Measurements from ENCODE around the gene CEP128. TPM values are rescaled to one million over a fixed set of nuclear protein-coding genes. Genes with fewer than 3 reads are reported as not detected.

The CEP128 gene
- total RNA-seq, 4 donors from 2014 or later: 3.8 to 12.0 (median 6.0) TPM

DNA sequence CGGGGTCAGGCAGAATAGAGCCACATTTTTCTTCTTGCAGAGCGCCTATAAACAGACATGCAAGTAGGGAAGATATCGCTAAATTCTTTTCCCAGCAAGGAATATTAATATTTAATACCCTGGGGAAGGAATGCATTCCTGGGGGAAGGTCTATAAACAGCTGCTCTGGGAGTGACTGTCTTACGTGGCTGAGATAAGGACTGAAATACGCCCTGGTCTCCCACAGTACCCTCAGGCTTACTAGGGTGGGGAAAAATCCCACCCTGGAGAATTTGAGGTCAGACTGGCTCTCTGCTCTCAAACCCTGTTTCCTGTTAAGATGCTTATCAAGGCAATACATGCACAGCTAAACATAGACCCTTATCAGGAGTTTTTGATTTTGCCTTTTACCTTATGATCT lies 262.3 kb downstream of the CEP128 start:
- H3K36me3 ChIP-seq: no peaks in the 10 kb centered on the region
- TF ChIP-seq, protein P1, sequence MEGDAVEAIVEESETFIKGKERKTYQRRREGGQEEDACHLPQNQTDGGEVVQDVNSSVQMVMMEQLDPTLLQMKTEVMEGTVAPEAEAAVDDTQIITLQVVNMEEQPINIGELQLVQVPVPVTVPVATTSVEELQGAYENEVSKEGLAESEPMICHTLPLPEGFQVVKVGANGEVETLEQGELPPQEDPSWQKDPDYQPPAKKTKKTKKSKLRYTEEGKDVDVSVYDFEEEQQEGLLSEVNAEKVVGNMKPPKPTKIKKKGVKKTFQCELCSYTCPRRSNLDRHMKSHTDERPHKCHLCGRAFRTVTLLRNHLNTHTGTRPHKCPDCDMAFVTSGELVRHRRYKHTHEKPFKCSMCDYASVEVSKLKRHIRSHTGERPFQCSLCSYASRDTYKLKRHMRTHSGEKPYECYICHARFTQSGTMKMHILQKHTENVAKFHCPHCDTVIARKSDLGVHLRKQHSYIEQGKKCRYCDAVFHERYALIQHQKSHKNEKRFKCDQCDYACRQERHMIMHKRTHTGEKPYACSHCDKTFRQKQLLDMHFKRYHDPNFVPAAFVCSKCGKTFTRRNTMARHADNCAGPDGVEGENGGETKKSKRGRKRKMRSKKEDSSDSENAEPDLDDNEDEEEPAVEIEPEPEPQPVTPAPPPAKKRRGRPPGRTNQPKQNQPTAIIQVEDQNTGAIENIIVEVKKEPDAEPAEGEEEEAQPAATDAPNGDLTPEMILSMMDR (IDR thresholded peaks at IDR 0.05): no peak
- no peak for TF ChIP-seq POLR2A (IDR thresholded peaks at IDR 0.05)
- TF ChIP-seq POLR2AphosphoS5 (IDR thresholded peaks at IDR 0.05): no peak
- no peak for TF ChIP-seq EP300 (IDR thresholded peaks at IDR 0.05)
- 98 to 100% methylated on average over 3 to 5 of the region's 5 CpGs for WGBS, 2 donors (ENCODE audit: low coverage in 1 of 2)
- no peak overlapping the region for H3K27ac ChIP-seq
- no peak overlapping the region for H3K4me3 ChIP-seq
- H3K4me1 ChIP-seq: no peaks in the 10 kb centered on the region
- H3K27me3 ChIP-seq: no peaks in the 10 kb centered on the region
- H3K9me3 ChIP-seq: peaks cover 0 to 34% (median 0%) of the 10 kb centered on the region in 3 donors
- no peak for ATAC-seq

DNA sequence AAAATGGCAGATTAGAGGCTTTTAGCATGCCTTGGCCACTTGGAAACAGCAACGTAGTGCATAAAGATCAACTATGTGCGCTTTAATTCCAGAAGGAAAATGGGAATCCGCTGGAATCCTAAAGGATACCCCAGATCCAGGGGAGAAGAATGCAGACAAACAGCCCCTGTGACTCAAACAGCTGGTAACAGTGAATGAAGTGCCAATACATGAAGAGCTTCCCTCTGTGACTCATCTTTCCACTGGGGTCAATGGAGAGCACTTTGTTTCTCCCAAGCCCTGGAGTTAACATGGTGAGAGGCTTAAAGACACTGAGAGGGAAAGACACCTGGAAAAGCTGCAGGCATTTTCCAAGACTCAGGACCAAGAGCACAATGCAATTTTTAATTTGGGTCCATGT lies 263.1 kb downstream of the CEP128 start:
- TF ChIP-seq, protein P1 (IDR thresholded peaks at IDR 0.05): no peak
- TF ChIP-seq POLR2A (IDR thresholded peaks at IDR 0.05): no peak
- no peak for TF ChIP-seq EP300 (IDR thresholded peaks at IDR 0.05)
- TF ChIP-seq POLR2AphosphoS5 (IDR thresholded peaks at IDR 0.05): no peak
- Histone ChIP-seq H3K4me1 (no peaks in the 10 kb centered on the region), H3K4me3 (no peak overlapping the region), H3K9me3 (peaks cover 0 to 30% (median 0%) of the 10 kb centered on the region in 3 donors), H3K27me3 (no peaks in the 10 kb centered on the region), H3K36me3 (no peaks in the 10 kb centered on the region), H3K27ac (no peak overlapping the region)
- no peak for ATAC-seq
- 100% methylated on average over 3 of the region's 3 CpGs for WGBS, 2 donors (ENCODE audit: low coverage in 1 of 2)

DNA sequence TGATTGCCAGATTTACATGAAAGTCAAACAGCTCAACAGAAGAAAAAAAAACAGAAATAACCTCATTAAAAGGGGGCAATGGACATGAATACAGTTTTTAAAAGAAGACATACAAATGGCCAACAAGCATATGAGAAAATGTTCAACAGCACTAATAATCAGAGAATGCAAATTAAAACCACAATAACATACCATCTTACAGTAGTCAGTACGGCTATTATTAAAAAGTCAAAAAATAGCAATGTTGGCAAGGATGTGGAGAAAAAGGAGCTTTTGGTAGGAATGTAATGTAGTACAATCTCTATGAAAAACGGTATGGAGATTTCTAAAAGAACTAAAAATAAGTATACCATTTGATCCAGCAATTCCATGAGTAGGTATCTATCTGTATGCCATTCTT lies 272.1 kb downstream of the CEP128 start:
- WGBS, 2 donors (ENCODE audit: low coverage in 1 of 2): 69 to 77% methylated on average over 2 of the region's 2 CpGs
- TF ChIP-seq POLR2AphosphoS5 (IDR thresholded peaks at IDR 0.05) (no peak), POLR2A (IDR thresholded peaks at IDR 0.05) (no peak), EP300 (IDR thresholded peaks at IDR 0.05) (no peak)
- TF ChIP-seq, protein P1 (IDR thresholded peaks at IDR 0.05): no peak
- no peak for ATAC-seq
- H3K4me3 ChIP-seq: no peak overlapping the region
- no peaks in the 10 kb centered on the region for H3K4me1 ChIP-seq
- no peak overlapping the region for H3K27ac ChIP-seq
- no peaks in the 10 kb centered on the region for H3K9me3 ChIP-seq
- H3K27me3 ChIP-seq: no peaks in the 10 kb centered on the region
- no peaks in the 10 kb centered on the region for H3K36me3 ChIP-seq

DNA sequence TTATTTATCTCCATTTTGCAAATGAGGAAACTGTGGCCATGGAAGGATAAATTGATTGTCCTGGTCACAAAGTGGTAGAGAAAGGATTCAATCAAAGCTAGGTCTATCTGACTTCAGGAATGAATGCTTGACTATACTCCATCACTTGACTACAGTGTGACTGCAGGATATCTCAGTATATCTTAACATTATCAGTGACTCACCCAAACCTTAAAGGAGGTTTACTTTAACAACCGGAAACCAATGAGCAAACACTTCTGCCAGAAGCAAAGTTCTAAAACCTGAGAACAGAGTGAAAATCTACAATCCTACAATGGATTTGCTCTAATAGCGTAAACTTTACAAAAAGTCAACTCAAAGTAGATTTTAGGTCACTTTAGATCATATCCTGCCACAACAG lies 277.0 kb downstream of the CEP128 start:
- Histone ChIP-seq H3K36me3 (no peaks in the 10 kb centered on the region), H3K4me3 (no peak overlapping the region), H3K4me1 (no peaks in the 10 kb centered on the region), H3K9me3 (no peaks in the 10 kb centered on the region), H3K27me3 (no peaks in the 10 kb centered on the region), H3K27ac (no peak overlapping the region)
- TF ChIP-seq POLR2AphosphoS5 (IDR thresholded peaks at IDR 0.05): no peak
- TF ChIP-seq, protein P1 (IDR thresholded peaks at IDR 0.05): no peak
- TF ChIP-seq EP300 (IDR thresholded peaks at IDR 0.05): no peak
- TF ChIP-seq POLR2A (IDR thresholded peaks at IDR 0.05): no peak
- no peak for ATAC-seq
- 63 to 89% methylated on average over 1 to 2 of the region's 2 CpGs for WGBS, 2 donors (ENCODE audit: low coverage in 1 of 2)

DNA sequence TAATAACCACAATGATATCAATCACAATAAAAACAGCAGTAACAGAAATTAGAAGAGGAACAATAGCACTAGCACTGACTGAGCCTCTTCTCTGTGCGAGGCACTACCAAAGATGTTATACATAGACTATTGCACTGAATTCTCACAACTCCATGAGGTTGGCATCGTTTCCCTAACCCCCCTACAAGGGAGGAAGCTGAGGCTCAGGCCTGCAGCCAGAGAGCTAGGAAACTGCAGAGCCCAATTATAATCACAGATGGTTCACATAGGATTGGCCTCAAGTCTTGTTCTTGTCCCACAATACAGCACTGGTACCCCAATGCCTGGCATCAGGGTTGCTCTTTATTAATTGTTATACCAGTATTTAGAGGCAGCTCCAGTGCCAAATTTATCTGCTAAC lies 278.0 kb downstream of the CEP128 start:
- no peaks in the 10 kb centered on the region for H3K36me3 ChIP-seq
- no peak overlapping the region for H3K4me3 ChIP-seq
- ATAC-seq: no peak
- no peaks in the 10 kb centered on the region for H3K4me1 ChIP-seq
- H3K27me3 ChIP-seq: no peaks in the 10 kb centered on the region
- H3K9me3 ChIP-seq: no peaks in the 10 kb centered on the region
- no peak overlapping the region for H3K27ac ChIP-seq
- TF ChIP-seq POLR2A (IDR thresholded peaks at IDR 0.05) (no peak), EP300 (IDR thresholded peaks at IDR 0.05) (no peak), POLR2AphosphoS5 (IDR thresholded peaks at IDR 0.05) (no peak)
- TF ChIP-seq, protein P1 (IDR thresholded peaks at IDR 0.05): no peak
- 80 to 81% methylated on average over 1 to 2 of the region's 2 CpGs for WGBS, 2 donors (ENCODE audit: low coverage in 1 of 2)

Measured in gastroesophageal sphincter (tissue), 4 donors.